Measurements from ENCODE around the gene RAB11FIP4.

GRCh38 chr17:31558748-31559583, 167.5 kb downstream of the RAB11FIP4 start:
- TF ChIP-seq CTCF (conservative IDR thresholded peaks at IDR 0.05 in 1 of 2, IDR thresholded peaks at IDR 0.05 in 1 of 2; ENCODE audit: low read depth in 1 of 2, low read length in 2 of 2) (peak; percentile 25 to 63), EZH2 (IDR thresholded peaks at IDR 0.05; ENCODE audit: low read length, missing control alignments) (no peak)
